Tibial nerve (tissue), 4 donors: ENCODE results near the gene AOAH. TPM values are rescaled to one million over a fixed set of nuclear protein-coding genes. Genes with fewer than 3 reads are reported as not detected.

Source experiments
- DNase-seq, 2 donors: peaks; one replicate each; pipeline ENCODE4 v3.0.0-alpha.2; 2019; ENCODE audit warnings: low spot score in 2 of 2
- H3K27ac ChIP-seq, 4 donors: fragments of 200-600 bp; sonication (generic) in 3 of 4; one replicate each; pipeline ENCODE4 v1.5.1; 2017 to 2019; ENCODE audit warnings: mild to moderate bottlenecking in 1 of 4
- H3K27me3 ChIP-seq, 2 donors: fragments of 200-600 bp; sonication (generic) in 1 of 2; one replicate each; pipeline versions ENCODE4 v1.5.1 to v1.6.0; 2017 to 2019
- H3K36me3 ChIP-seq, 3 donors: fragments of 200-600 bp; sonication (generic); one replicate each; pipeline ENCODE4 v1.5.1; 2018 to 2019
- H3K4me1 ChIP-seq, 4 donors: fragments of 200-600 bp; sonication (generic) in 3 of 4; one replicate each; pipeline ENCODE4 v1.5.1; 2017 to 2019
- H3K4me3 ChIP-seq, 4 donors: fragments of 200-600 bp; sonication (generic) in 3 of 4; one replicate each; pipeline ENCODE4 v1.5.1; 2017 to 2019; ENCODE audit warnings: mild to moderate bottlenecking in 1 of 4, moderate library complexity in 1 of 4
- H3K9me3 ChIP-seq, 4 donors: fragments of 200-600 bp; sonication (generic) in 3 of 4; one replicate each; pipeline ENCODE4 v1.5.1; 2017 to 2019
- CTCF ChIP-seq, 5 experiments: fragments of 200-600 bp in 3 of 5; fragments of 450-650 bp in 2 of 5; sonication (generic) in 3 of 5; IDR thresholded peaks; one replicate each; pipeline ENCODE4 v1.5.1; 2016 to 2019; ENCODE audit warnings: antibody characterized with exemption in 5 of 5, mild to moderate bottlenecking in 3 of 5, moderate library complexity in 2 of 5
- EP300 ChIP-seq, 2 donors: sonication (generic); formaldehyde crosslinking; IDR thresholded peaks; one replicate each; pipeline ENCODE4 v1.6.1; 2017; ENCODE audit warnings: antibody characterized with exemption in 2 of 2, mild to moderate bottlenecking in 1 of 2
- POLR2A ChIP-seq, 2 donors: fragments of 450-650 bp; IDR thresholded peaks; one replicate each; pipeline ENCODE4 v1.6.1; 2017; ENCODE audit warnings: antibody characterized with exemption in 2 of 2, mild to moderate bottlenecking in 2 of 2, moderate library complexity in 2 of 2
- WGBS, 2 donors: methylation state at CpG; one replicate each; pipeline ENCODE4 v1.1.5; 2018; 5-methylcytosine and 5-hydroxymethylcytosine counted together
- total RNA-seq, 4 donors: library from RNA; depleted of rRNA; stranded (reverse); fragments of >200 nt; gene quantifications; one replicate each; pipeline ENCODE4 v1.1.0, GENCODE V29; 2016

Gene AOAH
- total RNA-seq, 4 donors from 2014 or later, result 7.5 to 17.8 (median 9.1) TPM

GRCh38 chr7:36545291-36545690 lies 179.0 kb downstream of the AOAH start:
- H3K9me3 ChIP-seq, result no peaks in the 10 kb centered on the region
- no peaks in the 10 kb centered on the region for H3K4me1 ChIP-seq
- no peak overlapping the region for H3K27ac ChIP-seq
- H3K36me3 ChIP-seq, result no peaks in the 10 kb centered on the region
- H3K27me3 ChIP-seq, result no peaks in the 10 kb centered on the region
- TF ChIP-seq POLR2A (IDR thresholded peaks at IDR 0.05) (no peak), CTCF (IDR thresholded peaks at IDR 0.05) (no peak), EP300 (IDR thresholded peaks at IDR 0.05) (no peak)
- DNase-seq, result no peak
- 55 to 68% methylated on average over 2 of the region's 2 CpGs for WGBS, 2 donors
- H3K4me3 ChIP-seq, result no peak overlapping the region

- TF ChIP-seq CTCF (IDR thresholded peaks at IDR 0.05) (no peak), POLR2A (IDR thresholded peaks at IDR 0.05) (no peak), EP300 (IDR thresholded peaks at IDR 0.05) (no peak)
- Histone ChIP-seq H3K27me3 (no peaks in the 10 kb centered on the region), H3K4me3 (no peak overlapping the region), H3K4me1 (no peaks in the 10 kb centered on the region), H3K9me3 (no peaks in the 10 kb centered on the region), H3K36me3 (no peaks in the 10 kb centered on the region), H3K27ac (no peak overlapping the region)
- DNase-seq, result no peak
- WGBS, 2 donors, result 77 to 78% methylated on average over 7 of the region's 7 CpGs
Measured at GRCh38 chr7:36538126-36538525, 186.2 kb downstream of the AOAH start.

- DNase-seq, result no peak
- Histone ChIP-seq H3K9me3 (no peaks in the 10 kb centered on the region), H3K4me1 (no peaks in the 10 kb centered on the region), H3K27me3 (no peaks in the 10 kb centered on the region), H3K36me3 (no peaks in the 10 kb centered on the region), H3K4me3 (no peak overlapping the region), H3K27ac (no peak overlapping the region)
- WGBS, 2 donors, result 80 to 91% methylated on average over 9 of the region's 9 CpGs
- TF ChIP-seq POLR2A (IDR thresholded peaks at IDR 0.05), result no peak
Measured at GRCh38 chr7:36535866-36536664, 188.2 kb downstream of the AOAH start.

- no peaks in the 10 kb centered on the region for H3K27me3 ChIP-seq
- WGBS, 2 donors, result 92 to 93% methylated on average over 6 to 7 of the region's 7 CpGs
Measured at GRCh38 chr7:36533717-36534116, 190.6 kb downstream of the AOAH start.

GRCh38 chr7:36532981-36533499 lies 191.3 kb downstream of the AOAH start:
- H3K27me3 ChIP-seq, result no peaks in the 10 kb centered on the region
- 86 to 91% methylated on average over 5 of the region's 5 CpGs for WGBS, 2 donors
- no peak overlapping the region for H3K27ac ChIP-seq
- TF ChIP-seq POLR2A (IDR thresholded peaks at IDR 0.05), result no peak
- TF ChIP-seq EP300 (IDR thresholded peaks at IDR 0.05), result no peak
- TF ChIP-seq CTCF (IDR thresholded peaks at IDR 0.05), result no peak
- no peak for DNase-seq
- H3K4me3 ChIP-seq, result no peak overlapping the region
- no peaks in the 10 kb centered on the region for H3K4me1 ChIP-seq
- H3K9me3 ChIP-seq, result no peaks in the 10 kb centered on the region
- H3K36me3 ChIP-seq, result no peaks in the 10 kb centered on the region

More at GRCh38 chr7:36533717-36534116, 190.6 kb downstream of the AOAH start:
- H3K27ac ChIP-seq, result no peak overlapping the region
- TF ChIP-seq EP300 (IDR thresholded peaks at IDR 0.05) (no peak), CTCF (IDR thresholded peaks at IDR 0.05) (no peak), POLR2A (IDR thresholded peaks at IDR 0.05) (no peak)
- no peak overlapping the region for H3K4me3 ChIP-seq
- no peaks in the 10 kb centered on the region for H3K4me1 ChIP-seq
- H3K9me3 ChIP-seq, result no peaks in the 10 kb centered on the region
- no peak for DNase-seq
- H3K36me3 ChIP-seq, result no peaks in the 10 kb centered on the region
